K562 (cell line): Measurements from ENCODE around the gene ZNF112.

ENCODE experiments used
- DIDO1 ChIP-seq: fragments of 450-650 bp; IDR thresholded peaks from 2 replicates; pipeline ENCODE4 v1.6.1; 2016; ENCODE audit warnings: low read depth, missing biosample characterization, missing genetic modification characterization
- LCOR ChIP-seq: sonication (generic); formaldehyde crosslinking; IDR thresholded peaks from 2 replicates; pipeline ENCODE4 v1.8.0; 2022; ENCODE audit warnings: mild to moderate bottlenecking, missing genetic modification reagents
- POLR2A ChIP-seq: fragments of 450-650 bp; conservative IDR thresholded peaks from 2 replicates; pipeline ENCODE4 v1.6.1; 2016
- POLR2AphosphoS5 ChIP-seq: IDR thresholded peaks from 2 replicates; pipeline ENCODE4 v1.6.1; 2011; ENCODE audit warnings: mild to moderate bottlenecking, low read depth, low read length, moderate library complexity; ENCODE audit not compliant: control insufficient read depth, insufficient read depth
- RB1 ChIP-seq: fragments of 450-650 bp; IDR thresholded peaks from 2 replicates; pipeline ENCODE4 v1.6.1; 2017; ENCODE audit warnings: low read depth, mild to moderate bottlenecking
- SMAD1 ChIP-seq: fragments of 150-350 bp; IDR thresholded peaks from 2 replicates; pipeline ENCODE4 v1.6.1; 2014; ENCODE audit warnings: low read length, low read depth; ENCODE audit not compliant: partially characterized antibody
- SPI1 ChIP-seq: IDR thresholded peaks from 2 replicates; pipeline ENCODE4 v1.6.1; 2011; ENCODE audit warnings: low read depth, low read length, control low read depth, borderline replicate concordance
- TBP ChIP-seq: optimal IDR thresholded peaks from 2 replicates; pipeline ENCODE3; 2011; ENCODE audit warnings: low read depth, low read length, improper control_type of control experiment
- TCF7L2 ChIP-seq: fragments of 150-350 bp; IDR thresholded peaks from 2 replicates; pipeline ENCODE4 v1.6.1; 2016; ENCODE audit warnings: low read depth, mild to moderate bottlenecking, low read length, moderate library complexity
- ZNF407 ChIP-seq: fragments of 450-650 bp; IDR thresholded peaks from 2 replicates; pipeline ENCODE4 v1.6.1; 2016; ENCODE audit warnings: low read depth
- TF ChIP-seq, protein P1 (sequence below): sonication (generic); formaldehyde crosslinking; IDR thresholded peaks from 2 replicates; pipeline ENCODE4 v1.9.0; 2022; ENCODE audit warnings: mild to moderate bottlenecking, missing genetic modification reagents
- TF ChIP-seq, protein P2 (sequence below), 3 experiments: IDR thresholded peaks in 2 of 3; conservative IDR thresholded peaks in 1 of 3; 2 replicates each; pipeline ENCODE4 v1.5.1; 2011 to 2012; ENCODE audit warnings: low read length in 3 of 3, mild to moderate bottlenecking in 3 of 3, control low read depth in 2 of 3, improper control_type of control experiment in 1 of 3, inconsistent platforms in 1 of 3, low read depth in 1 of 3, mixed read lengths in 1 of 3, moderate library complexity in 1 of 3; ENCODE audit not compliant: insufficient read depth in 2 of 3

DNA sequence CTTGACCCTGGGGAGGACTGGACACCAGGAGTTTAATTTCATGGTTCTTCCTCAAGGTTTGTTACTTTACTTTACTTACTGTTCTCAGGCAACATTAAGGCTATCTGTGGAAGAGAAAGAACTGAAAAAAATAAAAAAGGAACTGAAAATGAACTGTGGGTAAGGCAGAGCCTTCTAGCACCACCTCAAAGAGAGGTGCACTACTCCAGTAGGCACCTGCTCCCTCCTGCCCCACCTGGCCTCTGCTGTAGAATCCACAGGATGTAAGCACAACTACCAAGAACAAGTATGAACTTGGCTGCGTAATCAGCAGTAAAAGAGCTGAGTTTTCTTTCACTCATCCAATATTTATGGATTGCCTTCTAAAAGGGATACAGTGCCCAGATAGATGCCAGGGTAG is 12.2 kb downstream of the ZNF112 start:
- TF ChIP-seq TCF7L2 (no peak), LCOR (CRISPR knock-in tag) (no peak), RB1 (no peak), POLR2AphosphoS5 (no peak), TBP (no peak), SMAD1 (no peak), ZNF407 (no peak), POLR2A (no peak), SPI1 (no peak), DIDO1 (tag) (no peak)
- TF ChIP-seq, protein P1, sequence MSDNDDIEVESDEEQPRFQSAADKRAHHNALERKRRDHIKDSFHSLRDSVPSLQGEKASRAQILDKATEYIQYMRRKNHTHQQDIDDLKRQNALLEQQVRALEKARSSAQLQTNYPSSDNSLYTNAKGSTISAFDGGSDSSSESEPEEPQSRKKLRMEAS (CRISPR knock-in tag): no peak
- TF ChIP-seq, protein P2, sequence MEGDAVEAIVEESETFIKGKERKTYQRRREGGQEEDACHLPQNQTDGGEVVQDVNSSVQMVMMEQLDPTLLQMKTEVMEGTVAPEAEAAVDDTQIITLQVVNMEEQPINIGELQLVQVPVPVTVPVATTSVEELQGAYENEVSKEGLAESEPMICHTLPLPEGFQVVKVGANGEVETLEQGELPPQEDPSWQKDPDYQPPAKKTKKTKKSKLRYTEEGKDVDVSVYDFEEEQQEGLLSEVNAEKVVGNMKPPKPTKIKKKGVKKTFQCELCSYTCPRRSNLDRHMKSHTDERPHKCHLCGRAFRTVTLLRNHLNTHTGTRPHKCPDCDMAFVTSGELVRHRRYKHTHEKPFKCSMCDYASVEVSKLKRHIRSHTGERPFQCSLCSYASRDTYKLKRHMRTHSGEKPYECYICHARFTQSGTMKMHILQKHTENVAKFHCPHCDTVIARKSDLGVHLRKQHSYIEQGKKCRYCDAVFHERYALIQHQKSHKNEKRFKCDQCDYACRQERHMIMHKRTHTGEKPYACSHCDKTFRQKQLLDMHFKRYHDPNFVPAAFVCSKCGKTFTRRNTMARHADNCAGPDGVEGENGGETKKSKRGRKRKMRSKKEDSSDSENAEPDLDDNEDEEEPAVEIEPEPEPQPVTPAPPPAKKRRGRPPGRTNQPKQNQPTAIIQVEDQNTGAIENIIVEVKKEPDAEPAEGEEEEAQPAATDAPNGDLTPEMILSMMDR (IDR thresholded peaks at IDR 0.05 in 2 of 3, conservative IDR thresholded peaks at IDR 0.05 in 1 of 3; ENCODE audit: insufficient read depth in 2 of 3, low read depth in 1 of 3, low read length in 3 of 3): no peak
